Fibroblast of skin of abdomen (primary cell): ENCODE measurements around the gene CDK6.

ENCODE experiments used
- DNase-seq: peaks from one replicate; pipeline ENCODE4 v3.0.0-alpha.2; 2013

The CDK6 gene

GRCh38 chr7:92735707-92736106 lies 100.7 kb downstream of the CDK6 start:
- DNase-seq, result peak; percentile 89

- DNase-seq, result no peak
Observed at GRCh38 chr7:92732316-92733036, 103.9 kb downstream of the CDK6 start.

- peak; percentile 38 for DNase-seq
Observed at GRCh38 chr7:92731335-92732063, 104.9 kb downstream of the CDK6 start.

- peak; percentile 59 for DNase-seq
Observed at GRCh38 chr7:92730808-92731207, 105.6 kb downstream of the CDK6 start.

- no peak for DNase-seq
Observed at GRCh38 chr7:92729751-92730150, 106.6 kb downstream of the CDK6 start.

- peak; percentile 53 for DNase-seq
Observed at GRCh38 chr7:92729172-92729571, 107.2 kb downstream of the CDK6 start.

GRCh38 chr7:92727755-92728154 lies 108.6 kb downstream of the CDK6 start:
- DNase-seq, result peak; percentile 76

- DNase-seq, result no peak
Observed at GRCh38 chr7:92725161-92725925, 111.0 kb downstream of the CDK6 start.

GRCh38 chr7:92723943-92724342 lies 112.4 kb downstream of the CDK6 start:
- DNase-seq, result no peak

- peak; percentile 68 for DNase-seq
Observed at GRCh38 chr7:92723205-92723604, 113.2 kb downstream of the CDK6 start.

GRCh38 chr7:92722541-92722940 lies 113.8 kb downstream of the CDK6 start:
- DNase-seq, result no peak

GRCh38 chr7:92720604-92721350 lies 115.6 kb downstream of the CDK6 start:
- no peak for DNase-seq

GRCh38 chr7:92717993-92718716 lies 118.2 kb downstream of the CDK6 start:
- DNase-seq, result no peak

- no peak for DNase-seq
Observed at GRCh38 chr7:92717623-92717992, 118.8 kb downstream of the CDK6 start.

GRCh38 chr7:92716825-92717580 lies 119.4 kb downstream of the CDK6 start:
- DNase-seq, result no peak

GRCh38 chr7:92715963-92716362 lies 120.4 kb downstream of the CDK6 start:
- DNase-seq, result no peak

GRCh38 chr7:92714767-92715166 lies 121.6 kb downstream of the CDK6 start:
- DNase-seq, result no peak

GRCh38 chr7:92714280-92714679 lies 122.1 kb downstream of the CDK6 start:
- no peak for DNase-seq

GRCh38 chr7:92709912-92710311 lies 126.5 kb downstream of the CDK6 start:
- no peak for DNase-seq

- no peak for DNase-seq
Observed at GRCh38 chr7:92709150-92709549, 127.2 kb downstream of the CDK6 start.
